ENCODE data around the gene NTNG1. TPM values are rescaled to one million over a fixed set of nuclear protein-coding genes. Genes with fewer than 3 reads are reported as not detected.

The NTNG1 gene
- total RNA-seq, 1 experiment from 2014 or later = 1.5 TPM

DNA sequence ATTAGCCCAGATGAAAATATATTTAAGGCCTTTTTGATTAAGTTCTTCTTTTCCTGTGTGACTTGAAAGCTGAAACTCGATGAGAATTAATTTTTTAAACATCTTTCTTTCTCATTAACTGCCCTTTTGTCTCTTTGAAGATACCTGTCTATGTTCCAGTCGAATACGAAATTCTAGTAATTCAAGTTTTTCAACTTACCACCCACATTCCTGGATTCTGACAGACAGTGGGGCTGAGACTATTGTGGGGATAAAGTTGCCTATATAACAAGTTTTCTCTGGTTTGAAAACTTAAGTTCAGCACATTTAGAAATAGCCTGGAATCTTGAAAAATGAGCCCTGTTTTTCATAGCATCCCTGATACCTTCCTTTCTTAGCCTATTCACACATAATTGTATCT is 114.6 kb downstream of the NTNG1 start:
- H3K27me3 Mint-ChIP-seq (ENCODE audit: low read depth) = no peaks in the 10 kb centered on the region

More for the DNA sequence above, 114.6 kb downstream of the NTNG1 start:
- H3K23me2 ChIP-seq (ENCODE audit: insufficient read length, low read depth, low read length, poor library complexity, severe bottlenecking) = no peaks in the 10 kb centered on the region
- no peak overlapping the region for H4K5ac ChIP-seq (ENCODE audit: insufficient read length, low read depth, low read length)
- TF ChIP-seq CTCF (conservative IDR thresholded peaks at IDR 0.05) = no peak
- no peak overlapping the region for H2BK120ac ChIP-seq (ENCODE audit: low read depth, low read length, poor library complexity, severe bottlenecking)
- no peak overlapping the region for H4K91ac ChIP-seq (ENCODE audit: insufficient read length, low read depth, low read length)
- H3K9ac ChIP-seq (ENCODE audit: extremely low read depth, insufficient read length, low read length) = no peak overlapping the region
- no peak overlapping the region for H2BK12ac ChIP-seq (ENCODE audit: insufficient read length, low read depth, low read length)
- H3K4me2 ChIP-seq (ENCODE audit: insufficient read depth, insufficient read length, low read length) = no peak overlapping the region
- no peaks in the 10 kb centered on the region for H3K9me3 ChIP-seq (ENCODE audit: control insufficient read depth, low read depth, low read length)
- H4K8ac ChIP-seq (replicated peaks; ENCODE audit: insufficient read length, low read depth, low read length) = no peak overlapping the region
- H3K79me2 ChIP-seq (ENCODE audit: insufficient read depth, low read length) = no peaks in the 10 kb centered on the region
- H3K27me3 ChIP-seq (ENCODE audit: insufficient read depth, low read length) = no peaks in the 10 kb centered on the region
- no peak overlapping the region for H3K56ac ChIP-seq (ENCODE audit: insufficient read length, low read depth, low read length)
- no peak overlapping the region for H2BK20ac ChIP-seq (ENCODE audit: low read depth, low read length, poor library complexity, severe bottlenecking)
- no peak overlapping the region for H3K23ac ChIP-seq (ENCODE audit: insufficient read length, low read depth, low read length)
- no peak overlapping the region for H2BK5ac ChIP-seq (ENCODE audit: insufficient read length, low read length)
- H2AK5ac ChIP-seq (ENCODE audit: insufficient read length, low read length) = no peak overlapping the region
- no peak overlapping the region for H3K4ac ChIP-seq (ENCODE audit: low read depth, low read length)
- no peak overlapping the region for H2AFZ ChIP-seq (ENCODE audit: low read length)
- no peaks in the 10 kb centered on the region for H3K36me3 Mint-ChIP-seq (ENCODE audit: insufficient read depth in 1 of 3, low read depth in 3 of 3)
- H3K4me1 Mint-ChIP-seq = peaks cover 29 to 30% of the 10 kb centered on the region in 2 experiments
- no peak overlapping the region for H2BK15ac ChIP-seq (ENCODE audit: low read depth, low read length)
- H3K18ac ChIP-seq (ENCODE audit: insufficient read length, low read depth, low read length) = no peak overlapping the region
- no peak overlapping the region for H3K4me3 Mint-ChIP-seq
- H3K27ac ChIP-seq (ENCODE audit: insufficient read length, low read depth, low read length) = no peak overlapping the region
- H3K79me1 ChIP-seq (ENCODE audit: insufficient read depth, low read depth, low read length, poor library complexity, severe bottlenecking) = no peaks in the 10 kb centered on the region
- no peak overlapping the region; a peak in 1 of 7 replicates for H3K27ac Mint-ChIP-seq
- no peaks in the 10 kb centered on the region for H4K20me1 ChIP-seq (ENCODE audit: control insufficient read depth, insufficient read depth, insufficient read length)
- WGBS (ENCODE audit: extremely low coverage, insufficient read length, low lambda C conversion rate) = no CpG with 5 or more reads among the region's 3 CpGs
- no peak overlapping the region for H3K14ac ChIP-seq (ENCODE audit: insufficient read depth, low read length)
- no peak overlapping the region for H3T11ph ChIP-seq (ENCODE audit: low read length)
- no peak for DNase-seq
- peaks cover 6% of the 10 kb centered on the region; the same call in 1 of the 2 replicates for H3K4me1 ChIP-seq (ENCODE audit: insufficient read depth, low read length)
- no peaks in the 10 kb centered on the region for H3K9me3 Mint-ChIP-seq
